Stimulated activated CD4-positive, alpha-beta T cell treated with anti-CD3 and anti-CD28 coated beads, TNF-alpha, amount 100 ng/mL, for 1 hour (primary cell): Measurements from ENCODE around the gene STH.

Experiments used
- DNase-seq, 3 donors: peaks; one replicate each; pipeline ENCODE4 v3.0.0-alpha.2; 2020; ENCODE audit warnings: low read depth in 3 of 3, low spot score in 1 of 3

The STH gene

DNA sequence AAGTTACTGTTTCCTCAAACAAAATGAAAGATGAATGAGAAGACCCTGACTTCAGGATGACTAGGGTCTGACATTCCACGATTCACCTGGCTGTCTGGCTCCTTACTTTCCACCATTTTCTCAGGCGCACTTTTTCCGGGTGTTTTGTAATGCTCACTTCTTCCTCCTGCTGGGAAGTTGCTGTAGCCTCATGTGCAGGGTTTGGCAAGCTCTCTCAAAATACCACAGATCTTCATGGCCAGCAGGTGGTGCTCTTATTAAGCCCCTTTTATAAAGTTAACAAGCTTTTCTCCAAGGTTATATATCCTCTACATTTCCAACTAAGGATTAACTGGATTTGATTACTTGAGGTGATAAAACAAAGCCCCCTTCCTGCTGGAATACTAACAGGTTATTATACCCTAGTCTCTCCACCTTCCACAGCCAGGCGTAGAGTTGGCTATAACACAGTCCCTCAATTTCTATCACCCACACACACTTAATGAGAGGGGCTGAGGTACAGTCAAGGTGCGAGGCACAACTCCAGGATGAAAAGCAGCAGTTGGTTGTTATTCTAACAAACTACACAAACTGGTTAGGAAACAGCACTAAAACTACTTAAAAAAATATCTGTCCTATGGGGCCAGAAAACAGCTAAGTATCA lies 45.4 kb downstream of the STH start:
- peak in 2 of 3 donors; percentile 9 to 11 for DNase-seq

- no peak for DNase-seq
These were observed 45.9 kb downstream of the STH start for GRCh38 chr17:46044989-46045388.

DNA sequence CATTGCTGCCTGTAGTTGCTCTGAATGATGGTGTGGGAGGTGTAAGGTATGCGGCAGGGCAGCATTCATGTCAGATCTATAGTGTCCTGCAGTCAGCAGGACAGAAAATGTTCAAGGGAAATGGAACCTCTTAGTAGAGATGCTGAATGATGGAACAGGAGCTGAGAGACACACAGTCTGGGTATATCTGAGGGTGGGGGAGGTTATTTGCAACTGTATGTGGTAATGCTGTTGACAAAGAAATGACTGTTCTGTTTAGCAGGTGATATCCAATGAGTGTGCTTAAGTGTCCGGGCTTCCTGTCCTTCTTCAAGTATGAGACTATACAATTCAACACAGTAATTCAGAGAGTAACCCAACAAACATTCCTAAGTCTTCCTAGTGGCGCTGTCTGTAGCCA lies 46.6 kb downstream of the STH start:
- no peak for DNase-seq

- no peak for DNase-seq
These were observed 47.9 kb downstream of the STH start for GRCh38 chr17:46046957-46047356.

DNA sequence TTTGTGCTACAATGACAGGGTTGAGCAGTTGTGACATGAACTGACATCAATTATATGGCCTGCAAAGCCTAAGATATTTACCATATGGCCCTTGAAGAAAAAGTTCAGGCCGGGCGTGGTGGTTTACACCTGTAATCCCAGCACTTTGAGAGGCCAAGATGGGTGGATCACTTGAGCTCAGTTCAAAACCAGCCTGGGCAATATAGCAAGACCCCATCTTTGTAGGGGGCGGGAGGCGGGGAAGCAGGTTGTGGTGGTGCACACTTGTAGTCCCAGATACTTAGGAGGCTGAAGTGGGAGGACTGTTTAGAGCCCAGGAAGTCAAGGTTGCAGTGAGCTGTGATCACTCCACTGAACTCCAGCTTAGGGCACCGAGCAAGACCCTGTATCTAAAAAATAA lies 48.3 kb downstream of the STH start:
- DNase-seq = no peak

GRCh38 chr17:46047856-46048255 lies 48.8 kb downstream of the STH start:
- DNase-seq = no peak
